ENCODE results near the gene ETS1.

The ETS1 gene

GRCh38 chr11:128531588-128531987 lies 55.8 kb downstream of the ETS1 start:
- no CpG with 5 or more reads among the region's 2 CpGs for WGBS (ENCODE audit: extremely low coverage, insufficient coverage, low lambda C conversion rate)

GRCh38 chr11:128530118-128531074 lies 57.0 kb downstream of the ETS1 start:
- no peak for DNase-seq
- no peak overlapping the region for H4K8ac ChIP-seq (ENCODE audit: low read depth, low read length)
- no peak overlapping the region for H2BK15ac ChIP-seq (replicated peaks; ENCODE audit: low read depth)
- no peak overlapping the region for H3K9ac ChIP-seq (ENCODE audit: low read length)
- no peak overlapping the region for H2BK5ac ChIP-seq (ENCODE audit: low read length)
- WGBS (ENCODE audit: extremely low coverage, insufficient coverage, low lambda C conversion rate), result no CpG with 5 or more reads among the region's 7 CpGs
- H4K5ac ChIP-seq (ENCODE audit: low read length), result no peak overlapping the region
- no peak overlapping the region for H3K4ac ChIP-seq (ENCODE audit: low read depth, low read length)
- H3K79me1 ChIP-seq (ENCODE audit: low read length), result no peaks in the 10 kb centered on the region
- H3K79me2 ChIP-seq (ENCODE audit: control insufficient read depth, insufficient read depth, low read length), result no peaks in the 10 kb centered on the region
- H3K23ac ChIP-seq (ENCODE audit: low read length), result no peak overlapping the region
- no peak overlapping the region for H3K4me2 ChIP-seq (ENCODE audit: low read length)
- no peak overlapping the region for H2BK120ac ChIP-seq (ENCODE audit: low read depth, low read length)
- no peak overlapping the region for H3K27ac ChIP-seq (ENCODE audit: low read depth, low read length)
- no peak overlapping the region for H2AK5ac ChIP-seq (ENCODE audit: low read length)
- H3K4me3 ChIP-seq (ENCODE audit: low read length), result no peak overlapping the region
- peaks cover 13% of the 10 kb centered on the region for H3K4me1 ChIP-seq (ENCODE audit: control insufficient read depth, low read depth, low read length)
- no peak overlapping the region for H3K56ac ChIP-seq (ENCODE audit: low read length)
- no peaks in the 10 kb centered on the region for H3K36me3 ChIP-seq (ENCODE audit: control insufficient read depth, insufficient read depth, low read length)
- H3K18ac ChIP-seq (ENCODE audit: low read length), result no peak overlapping the region
- H3K27me3 ChIP-seq (ENCODE audit: insufficient read depth, low read length, poor library complexity), result no peaks in the 10 kb centered on the region

More at GRCh38 chr11:128531588-128531987, 55.8 kb downstream of the ETS1 start:
- peak overlapping the region; percentile 95 for H2BK120ac ChIP-seq (ENCODE audit: low read depth, low read length)
- H4K8ac ChIP-seq (ENCODE audit: low read depth, low read length), result no peak overlapping the region
- no peak overlapping the region for H3K4me3 ChIP-seq (ENCODE audit: low read length)
- H3K23ac ChIP-seq (ENCODE audit: low read length), result no peak overlapping the region
- no peaks in the 10 kb centered on the region for H3K79me1 ChIP-seq (ENCODE audit: low read length)
- no peaks in the 10 kb centered on the region for H3K79me2 ChIP-seq (ENCODE audit: control insufficient read depth, insufficient read depth, low read length)
- no peak overlapping the region for H3K4ac ChIP-seq (ENCODE audit: low read depth, low read length)
- no peaks in the 10 kb centered on the region for H3K36me3 ChIP-seq (ENCODE audit: control insufficient read depth, insufficient read depth, low read length)
- H2BK5ac ChIP-seq (ENCODE audit: low read length), result no peak overlapping the region
- H3K56ac ChIP-seq (ENCODE audit: low read length), result no peak overlapping the region
- peaks cover 11% of the 10 kb centered on the region for H3K4me1 ChIP-seq (ENCODE audit: control insufficient read depth, low read depth, low read length)
- H3K27ac ChIP-seq (ENCODE audit: low read depth, low read length), result no peak overlapping the region
- no peak overlapping the region for H2AK5ac ChIP-seq (ENCODE audit: low read length)
- no peak overlapping the region for H3K4me2 ChIP-seq (ENCODE audit: low read length)
- H3K18ac ChIP-seq (ENCODE audit: low read length), result no peak overlapping the region
- DNase-seq, result no peak
- H3K27me3 ChIP-seq (ENCODE audit: insufficient read depth, low read length, poor library complexity), result no peaks in the 10 kb centered on the region
- no peak overlapping the region for H3K9ac ChIP-seq (ENCODE audit: low read length)
- no peak overlapping the region for H2BK15ac ChIP-seq (replicated peaks; ENCODE audit: low read depth)
- no peak overlapping the region for H4K5ac ChIP-seq (ENCODE audit: low read length)

- Histone ChIP-seq H2BK5ac (ENCODE audit: low read length) (no peak overlapping the region), H3K4ac (ENCODE audit: low read depth, low read length) (no peak overlapping the region), H3K27me3 (ENCODE audit: insufficient read depth, low read length, poor library complexity) (no peaks in the 10 kb centered on the region), H2BK120ac (ENCODE audit: low read depth, low read length) (no peak overlapping the region), H3K79me2 (ENCODE audit: control insufficient read depth, insufficient read depth, low read length) (no peaks in the 10 kb centered on the region), H3K4me1 (ENCODE audit: control insufficient read depth, low read depth, low read length) (peaks cover 11% of the 10 kb centered on the region), H3K27ac (ENCODE audit: low read depth, low read length) (no peak overlapping the region), H3K18ac (ENCODE audit: low read length) (no peak overlapping the region), H3K4me3 (ENCODE audit: low read length) (no peak overlapping the region), H3K9ac (ENCODE audit: low read length) (no peak overlapping the region), H3K23ac (ENCODE audit: low read length) (no peak overlapping the region), H3K79me1 (ENCODE audit: low read length) (no peaks in the 10 kb centered on the region), H2BK15ac (replicated peaks; ENCODE audit: low read depth) (no peak overlapping the region), H4K8ac (ENCODE audit: low read depth, low read length) (no peak overlapping the region), H3K4me2 (ENCODE audit: low read length) (no peak overlapping the region), H3K56ac (ENCODE audit: low read length) (no peak overlapping the region), H2AK5ac (ENCODE audit: low read length) (no peak overlapping the region), H3K36me3 (ENCODE audit: control insufficient read depth, insufficient read depth, low read length) (no peaks in the 10 kb centered on the region), H4K5ac (ENCODE audit: low read length) (no peak overlapping the region)
- no peak for DNase-seq
- WGBS (ENCODE audit: extremely low coverage, insufficient coverage, low lambda C conversion rate), result no CpG with 5 or more reads among the region's 2 CpGs
Measured at GRCh38 chr11:128528294-128528693, 59.1 kb downstream of the ETS1 start.

- H3K18ac ChIP-seq (ENCODE audit: low read length), result no peak overlapping the region
- H2BK120ac ChIP-seq (ENCODE audit: low read depth, low read length), result no peak overlapping the region
- WGBS (ENCODE audit: extremely low coverage, insufficient coverage, low lambda C conversion rate), result no CpG with 5 or more reads among the region's 2 CpGs
- no peak overlapping the region for H4K5ac ChIP-seq (ENCODE audit: low read length)
- no peak overlapping the region for H3K4me3 ChIP-seq (ENCODE audit: low read length)
- no peak overlapping the region for H4K8ac ChIP-seq (ENCODE audit: low read depth, low read length)
- no peaks in the 10 kb centered on the region for H3K79me1 ChIP-seq (ENCODE audit: low read length)
- H2AK5ac ChIP-seq (ENCODE audit: low read length), result no peak overlapping the region
- H3K27me3 ChIP-seq (ENCODE audit: insufficient read depth, low read length, poor library complexity), result no peaks in the 10 kb centered on the region
- no peak overlapping the region for H3K56ac ChIP-seq (ENCODE audit: low read length)
- no peak overlapping the region for H3K4me2 ChIP-seq (ENCODE audit: low read length)
- H3K36me3 ChIP-seq (ENCODE audit: control insufficient read depth, insufficient read depth, low read length), result no peaks in the 10 kb centered on the region
- no peak overlapping the region for H3K23ac ChIP-seq (ENCODE audit: low read length)
- H3K27ac ChIP-seq (ENCODE audit: low read depth, low read length), result no peak overlapping the region
- H3K4ac ChIP-seq (ENCODE audit: low read depth, low read length), result no peak overlapping the region
- DNase-seq, result no peak
- H3K9ac ChIP-seq (ENCODE audit: low read length), result no peak overlapping the region
- H3K4me1 ChIP-seq (ENCODE audit: control insufficient read depth, low read depth, low read length), result peaks cover 4% of the 10 kb centered on the region
- H2BK15ac ChIP-seq (replicated peaks; ENCODE audit: low read depth), result no peak overlapping the region
- no peak overlapping the region for H2BK5ac ChIP-seq (ENCODE audit: low read length)
- H3K79me2 ChIP-seq (ENCODE audit: control insufficient read depth, insufficient read depth, low read length), result no peaks in the 10 kb centered on the region
Measured at GRCh38 chr11:128527046-128527445, 60.3 kb downstream of the ETS1 start.

- no peak overlapping the region for H3K9ac ChIP-seq (ENCODE audit: low read length)
- H3K56ac ChIP-seq (ENCODE audit: low read length), result peak overlapping the region; percentile 35
- no peak overlapping the region for H3K4me3 ChIP-seq (ENCODE audit: low read length)
- no peaks in the 10 kb centered on the region for H3K79me2 ChIP-seq (ENCODE audit: control insufficient read depth, insufficient read depth, low read length)
- no peak overlapping the region for H2AK5ac ChIP-seq (ENCODE audit: low read length)
- WGBS (ENCODE audit: extremely low coverage, insufficient coverage, low lambda C conversion rate), result no CpG with 5 or more reads among the region's 1 CpG
- H3K4me2 ChIP-seq (ENCODE audit: low read length), result no peak overlapping the region
- H3K27ac ChIP-seq (ENCODE audit: low read depth, low read length), result no peak overlapping the region
- H2BK5ac ChIP-seq (ENCODE audit: low read length), result no peak overlapping the region
- peaks cover 2% of the 10 kb centered on the region for H3K4me1 ChIP-seq (ENCODE audit: control insufficient read depth, low read depth, low read length)
- H2BK15ac ChIP-seq (replicated peaks; ENCODE audit: low read depth), result no peak overlapping the region
- no peak overlapping the region for H3K23ac ChIP-seq (ENCODE audit: low read length)
- H3K27me3 ChIP-seq (ENCODE audit: insufficient read depth, low read length, poor library complexity), result no peaks in the 10 kb centered on the region
- no peak overlapping the region for H3K18ac ChIP-seq (ENCODE audit: low read length)
- H3K79me1 ChIP-seq (ENCODE audit: low read length), result peaks cover under 1% of the 10 kb centered on the region
- H4K5ac ChIP-seq (ENCODE audit: low read length), result no peak overlapping the region
- no peaks in the 10 kb centered on the region for H3K36me3 ChIP-seq (ENCODE audit: control insufficient read depth, insufficient read depth, low read length)
- peak; percentile 86 for DNase-seq
- no peak overlapping the region for H3K4ac ChIP-seq (ENCODE audit: low read depth, low read length)
- H4K8ac ChIP-seq (ENCODE audit: low read depth, low read length), result no peak overlapping the region
- H2BK120ac ChIP-seq (ENCODE audit: low read depth, low read length), result no peak overlapping the region
Measured at GRCh38 chr11:128525411-128526243, 61.7 kb downstream of the ETS1 start.

Data from mesendoderm (in vitro differentiated cells).